Measurements from ENCODE around the gene CAMTA1.

Gene CAMTA1

DNA sequence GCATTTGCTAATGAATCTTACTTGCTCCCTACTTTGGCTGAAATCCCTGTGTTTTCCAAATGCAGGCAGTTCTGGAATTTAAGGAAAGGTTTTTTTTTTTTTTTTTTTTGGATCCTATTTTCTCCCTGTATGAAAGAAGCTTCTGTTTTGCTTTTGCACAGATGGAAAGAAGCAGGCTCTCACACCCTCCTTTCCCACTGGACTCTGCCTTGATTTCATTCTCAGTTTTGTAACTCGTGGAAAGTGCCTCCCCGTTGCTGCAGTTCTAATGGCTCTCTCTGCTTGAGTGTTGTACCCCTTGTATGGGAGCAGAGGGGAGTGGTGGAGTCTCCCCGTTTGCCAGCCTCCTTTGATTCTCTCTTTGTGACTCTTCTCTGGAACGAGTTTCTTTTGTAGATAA, 291.9 kb downstream of the CAMTA1 start:
- Histone ChIP-seq H4K20me1 (ENCODE audit: low read depth, low read length) (no peaks in the 10 kb centered on the region), H3K9ac (ENCODE audit: low read length) (no peak overlapping the region), H2AFZ (ENCODE audit: low read depth, low read length, severe bottlenecking) (no peak overlapping the region), H3K4me2 (ENCODE audit: low read depth, low read length, poor library complexity, severe bottlenecking) (no peak overlapping the region), H3K79me2 (ENCODE audit: insufficient read depth, low read length) (no peaks in the 10 kb centered on the region), H3K9me2 (replicated peaks; ENCODE audit: insufficient read depth, low read length) (no peaks in the 10 kb centered on the region), H3K4me3 (ENCODE audit: insufficient read depth, low read length, poor library complexity, severe bottlenecking) (no peak overlapping the region), H3K27me3 (ENCODE audit: low read length) (no peaks in the 10 kb centered on the region), H3K36me3 (ENCODE audit: low read length) (no peaks in the 10 kb centered on the region), H3K27ac (ENCODE audit: low read depth, low read length) (no peak overlapping the region), H3K9me3 (ENCODE audit: insufficient read depth, low read length) (no peaks in the 10 kb centered on the region), H3F3A (ENCODE audit: insufficient read depth) (no peaks in the 10 kb centered on the region)
- TF ChIP-seq, protein P1, sequence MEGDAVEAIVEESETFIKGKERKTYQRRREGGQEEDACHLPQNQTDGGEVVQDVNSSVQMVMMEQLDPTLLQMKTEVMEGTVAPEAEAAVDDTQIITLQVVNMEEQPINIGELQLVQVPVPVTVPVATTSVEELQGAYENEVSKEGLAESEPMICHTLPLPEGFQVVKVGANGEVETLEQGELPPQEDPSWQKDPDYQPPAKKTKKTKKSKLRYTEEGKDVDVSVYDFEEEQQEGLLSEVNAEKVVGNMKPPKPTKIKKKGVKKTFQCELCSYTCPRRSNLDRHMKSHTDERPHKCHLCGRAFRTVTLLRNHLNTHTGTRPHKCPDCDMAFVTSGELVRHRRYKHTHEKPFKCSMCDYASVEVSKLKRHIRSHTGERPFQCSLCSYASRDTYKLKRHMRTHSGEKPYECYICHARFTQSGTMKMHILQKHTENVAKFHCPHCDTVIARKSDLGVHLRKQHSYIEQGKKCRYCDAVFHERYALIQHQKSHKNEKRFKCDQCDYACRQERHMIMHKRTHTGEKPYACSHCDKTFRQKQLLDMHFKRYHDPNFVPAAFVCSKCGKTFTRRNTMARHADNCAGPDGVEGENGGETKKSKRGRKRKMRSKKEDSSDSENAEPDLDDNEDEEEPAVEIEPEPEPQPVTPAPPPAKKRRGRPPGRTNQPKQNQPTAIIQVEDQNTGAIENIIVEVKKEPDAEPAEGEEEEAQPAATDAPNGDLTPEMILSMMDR (IDR thresholded peaks at IDR 0.05; ENCODE audit: insufficient read depth, low read length, poor library complexity, severe bottlenecking), result no peak
- no peak for TF ChIP-seq EZH2phosphoT487 (conservative IDR thresholded peaks at IDR 0.05; ENCODE audit: low read length)

DNA sequence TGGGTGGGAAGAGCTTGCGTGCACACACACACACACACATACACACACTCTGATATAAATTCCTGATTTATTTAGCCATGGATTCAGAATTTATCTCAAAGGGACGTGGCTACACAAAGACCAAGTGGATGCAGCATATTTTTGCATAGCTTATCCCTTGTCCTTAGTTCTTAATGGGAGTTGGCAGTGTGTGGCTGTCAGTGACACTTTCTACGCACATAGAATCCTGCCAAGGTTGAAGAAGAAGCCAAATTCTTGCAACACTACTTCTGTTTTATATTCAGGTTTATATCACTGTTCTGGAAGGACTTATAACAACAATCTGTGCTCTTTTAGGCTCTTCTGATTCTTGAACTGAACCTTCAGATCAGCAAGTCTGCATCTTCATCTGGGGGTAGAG, 292.7 kb downstream of the CAMTA1 start:
- Histone ChIP-seq H3F3A (ENCODE audit: insufficient read depth) (no peaks in the 10 kb centered on the region), H3K9me2 (replicated peaks; ENCODE audit: insufficient read depth, low read length) (no peaks in the 10 kb centered on the region), H3K4me2 (ENCODE audit: low read depth, low read length, poor library complexity, severe bottlenecking) (no peak overlapping the region), H3K36me3 (ENCODE audit: low read length) (no peaks in the 10 kb centered on the region), H2AFZ (ENCODE audit: low read depth, low read length, severe bottlenecking) (no peak overlapping the region), H3K27me3 (ENCODE audit: low read length) (no peaks in the 10 kb centered on the region), H3K9me3 (ENCODE audit: insufficient read depth, low read length) (no peaks in the 10 kb centered on the region), H3K27ac (ENCODE audit: low read depth, low read length) (no peak overlapping the region), H3K4me3 (ENCODE audit: insufficient read depth, low read length, poor library complexity, severe bottlenecking) (no peak overlapping the region), H4K20me1 (ENCODE audit: low read depth, low read length) (no peaks in the 10 kb centered on the region), H3K79me2 (ENCODE audit: insufficient read depth, low read length) (no peaks in the 10 kb centered on the region), H3K9ac (ENCODE audit: low read length) (no peak overlapping the region)
- TF ChIP-seq, protein P1 (IDR thresholded peaks at IDR 0.05; ENCODE audit: insufficient read depth, low read length, poor library complexity, severe bottlenecking), result no peak
- TF ChIP-seq EZH2phosphoT487 (conservative IDR thresholded peaks at IDR 0.05; ENCODE audit: low read length), result no peak

DNA sequence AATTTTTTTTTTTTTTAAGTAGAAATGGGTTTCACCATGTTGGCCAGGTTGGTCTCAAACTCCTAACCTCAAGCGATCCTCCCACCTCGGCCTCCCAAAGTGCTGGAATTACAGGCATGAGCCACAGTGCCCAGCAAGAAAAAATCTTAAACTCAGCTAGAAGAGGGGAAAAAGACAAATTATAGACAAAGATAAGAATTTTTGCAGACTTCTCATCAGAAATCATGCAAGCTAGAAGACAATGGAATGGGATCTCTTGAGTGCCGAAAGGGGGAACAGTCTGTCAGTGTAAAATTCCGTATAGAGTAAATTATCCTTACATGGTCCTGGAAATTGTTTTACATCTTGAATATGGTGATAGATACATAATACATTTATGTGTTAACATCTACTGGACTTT, 294.4 kb downstream of the CAMTA1 start:
- TF ChIP-seq EZH2phosphoT487 (conservative IDR thresholded peaks at IDR 0.05; ENCODE audit: low read length), result no peak
- Histone ChIP-seq H3K27me3 (ENCODE audit: low read length) (no peaks in the 10 kb centered on the region), H3K27ac (ENCODE audit: low read depth, low read length) (no peak overlapping the region), H3K4me2 (ENCODE audit: low read depth, low read length, poor library complexity, severe bottlenecking) (no peak overlapping the region), H3F3A (ENCODE audit: insufficient read depth) (no peaks in the 10 kb centered on the region), H3K36me3 (ENCODE audit: low read length) (no peaks in the 10 kb centered on the region), H3K9me3 (ENCODE audit: insufficient read depth, low read length) (no peaks in the 10 kb centered on the region), H2AFZ (ENCODE audit: low read depth, low read length, severe bottlenecking) (no peak overlapping the region), H3K9me2 (replicated peaks; ENCODE audit: insufficient read depth, low read length) (no peaks in the 10 kb centered on the region), H3K4me3 (ENCODE audit: insufficient read depth, low read length, poor library complexity, severe bottlenecking) (no peak overlapping the region), H3K79me2 (ENCODE audit: insufficient read depth, low read length) (no peaks in the 10 kb centered on the region), H4K20me1 (ENCODE audit: low read depth, low read length) (no peaks in the 10 kb centered on the region), H3K9ac (ENCODE audit: low read length) (no peak overlapping the region)

DNA sequence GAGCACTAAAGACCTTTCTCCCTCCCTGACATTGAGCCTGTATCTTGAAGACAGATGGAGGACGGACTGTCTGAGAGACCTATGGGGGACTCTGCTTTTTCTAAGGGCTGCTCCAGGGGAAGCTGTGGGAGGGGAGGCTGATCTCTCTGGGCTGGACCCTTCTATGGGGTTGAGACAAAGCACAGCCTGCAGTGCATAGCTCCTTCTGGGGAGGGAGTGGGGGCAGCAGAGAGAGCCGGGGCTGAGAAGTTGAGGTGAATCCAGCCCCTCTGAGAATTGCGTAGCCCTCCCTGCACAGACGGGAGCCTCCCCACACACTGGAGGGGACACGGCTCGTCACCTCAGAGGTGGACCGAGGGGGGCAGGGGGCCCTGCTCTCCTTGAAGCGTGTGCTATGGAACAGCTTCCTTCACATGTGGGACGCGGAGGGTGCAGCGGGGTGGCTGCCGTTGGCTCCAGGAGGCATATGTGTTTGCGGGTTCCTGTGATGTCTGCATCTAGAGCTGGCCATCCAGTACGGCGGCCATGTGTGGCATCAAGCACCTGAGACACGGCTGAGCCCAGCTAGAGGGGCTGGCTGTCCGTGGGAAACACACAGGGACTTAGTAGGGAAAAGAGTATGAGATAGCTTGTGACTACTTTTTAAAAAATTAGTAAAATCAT, 299.1 kb downstream of the CAMTA1 start:
- TF ChIP-seq, protein P1 (IDR thresholded peaks at IDR 0.05; ENCODE audit: insufficient read depth, low read length, poor library complexity, severe bottlenecking), result no peak
- TF ChIP-seq EZH2phosphoT487 (conservative IDR thresholded peaks at IDR 0.05; ENCODE audit: low read length), result no peak
- no peaks in the 10 kb centered on the region for H3K9me3 ChIP-seq (ENCODE audit: insufficient read depth, low read length)

More for the DNA sequence above, 299.1 kb downstream of the CAMTA1 start:
- H3K4me3 ChIP-seq (ENCODE audit: insufficient read depth, low read length, poor library complexity, severe bottlenecking), result no peak overlapping the region
- H3K79me2 ChIP-seq (ENCODE audit: insufficient read depth, low read length), result no peaks in the 10 kb centered on the region
- H3F3A ChIP-seq (ENCODE audit: insufficient read depth), result no peaks in the 10 kb centered on the region
- H3K27ac ChIP-seq (ENCODE audit: low read depth, low read length), result no peak overlapping the region
- no peak overlapping the region for H2AFZ ChIP-seq (ENCODE audit: low read depth, low read length, severe bottlenecking)
- H3K9ac ChIP-seq (ENCODE audit: low read length), result no peak overlapping the region
- H3K36me3 ChIP-seq (ENCODE audit: low read length), result no peaks in the 10 kb centered on the region
- H3K27me3 ChIP-seq (ENCODE audit: low read length), result no peaks in the 10 kb centered on the region
- H3K9me2 ChIP-seq (replicated peaks; ENCODE audit: insufficient read depth, low read length), result no peaks in the 10 kb centered on the region
- H4K20me1 ChIP-seq (ENCODE audit: low read depth, low read length), result no peaks in the 10 kb centered on the region
- no peak overlapping the region for H3K4me2 ChIP-seq (ENCODE audit: low read depth, low read length, poor library complexity, severe bottlenecking)

Measured in SU-DHL-6 (cell line).